GM18873 (cell line): ENCODE results near the gene RPL22L1.
A peak's percentile ranks its signal among the peaks of the same experiment; 100 is the strongest.
"Not testable (repeated sequence)": the region's sequence is repeated elsewhere in the genome, so short reads cannot be mapped to it uniquely, and the experiment has no call there.

Experiments
- ATAC-seq: cut with Tn5 transposase; IDR thresholded peaks from one replicate; pipeline ENCODE4 v1.9.1; 2021; ENCODE audit warnings: mild to moderate bottlenecking, moderate library complexity, moderate number of reproducible peaks; ENCODE audit not compliant: unreplicated experiment, low FRiP score

The RPL22L1 gene

GRCh38 chr3:170869645-170870593 lies at the start of gene RPL22L1:
TSS of gene RPL22L1 (minus strand) at chr3:170870195. CDS start at chr3:170870167, 28 bp downstream.
- peak; percentile 94 for ATAC-seq

- ATAC-seq: no peak
Measured at GRCh38 chr3:170918715-170919114, 48.7 kb upstream of the RPL22L1 start.

- no peak for ATAC-seq
Measured at GRCh38 chr3:170914690-170915089, 44.7 kb upstream of the RPL22L1 start.

- ATAC-seq: no peak
Measured at GRCh38 chr3:170914212-170914611, 44.2 kb upstream of the RPL22L1 start.

- ATAC-seq: no peak
Measured at GRCh38 chr3:170911051-170911450, 41.1 kb upstream of the RPL22L1 start.

- no peak for ATAC-seq
Measured at GRCh38 chr3:170910542-170910941, 40.5 kb upstream of the RPL22L1 start.

GRCh38 chr3:170909129-170909903 lies 39.3 kb upstream of the RPL22L1 start:
- ATAC-seq: no peak

GRCh38 chr3:170908235-170909116 lies 38.5 kb upstream of the RPL22L1 start, which contains the start of gene EIF5A2:
TSS of gene EIF5A2 (minus strand) at chr3:170908637. CDS start at chr3:170907806, 831 bp downstream.
- no peak for ATAC-seq

- no peak for ATAC-seq
Measured at GRCh38 chr3:170907637-170908234, 37.7 kb upstream of the RPL22L1 start.

- ATAC-seq: no peak
Measured at GRCh38 chr3:170905862-170906261, 35.9 kb upstream of the RPL22L1 start.

- no peak for ATAC-seq
Measured at GRCh38 chr3:170903123-170903522, 33.1 kb upstream of the RPL22L1 start.

GRCh38 chr3:170899455-170899854 lies 29.5 kb upstream of the RPL22L1 start:
- no peak for ATAC-seq

- no peak for ATAC-seq
Measured at GRCh38 chr3:170897978-170898377, 28.0 kb upstream of the RPL22L1 start.

- ATAC-seq: not testable (repeated sequence)
Measured at GRCh38 chr3:170897199-170897598, 27.2 kb upstream of the RPL22L1 start.

- no peak for ATAC-seq
Measured at GRCh38 chr3:170896781-170897180, 26.8 kb upstream of the RPL22L1 start.

- not testable (repeated sequence) for ATAC-seq
Measured at GRCh38 chr3:170896333-170896732, 26.3 kb upstream of the RPL22L1 start.

GRCh38 chr3:170893895-170894294 lies 23.9 kb upstream of the RPL22L1 start:
- no peak for ATAC-seq

- no peak for ATAC-seq
Measured at GRCh38 chr3:170889630-170890029, 19.6 kb upstream of the RPL22L1 start.

- ATAC-seq: no peak
Measured at GRCh38 chr3:170889132-170889531, 19.1 kb upstream of the RPL22L1 start.
